22Rv1 (cell line): Measurements from ENCODE around the gene UBL5.

Experiments
- ZFX ChIP-seq: fragments of 450-650 bp; IDR thresholded peaks from 2 replicates; pipeline ENCODE4 v1.6.1; 2017; ENCODE audit warnings: antibody characterized with exemption, borderline replicate concordance
- TF ChIP-seq, protein P1 (sequence below): fragments of 450-650 bp; IDR thresholded peaks from 2 replicates; pipeline ENCODE4 v1.5.1; 2017; ENCODE audit warnings: mild to moderate bottlenecking

DNA sequence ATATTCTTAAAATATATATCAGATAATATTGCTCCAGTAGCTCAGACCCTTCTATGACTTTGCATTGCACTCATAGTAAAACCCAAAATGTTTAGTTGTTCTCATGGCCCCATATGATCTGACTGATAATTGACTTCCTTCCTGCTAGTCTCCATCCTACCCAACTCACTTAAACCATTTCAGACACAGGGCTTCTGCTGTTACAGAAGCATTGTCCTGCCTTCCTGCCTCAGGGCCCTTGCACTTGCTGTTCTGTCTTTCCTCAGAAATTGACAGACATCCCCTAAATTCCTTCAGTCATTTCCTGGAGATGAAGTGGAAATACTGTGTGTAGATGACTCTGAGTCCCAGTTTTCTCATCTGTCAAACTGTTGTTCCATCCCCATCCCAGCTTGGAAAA, 28.6 kb upstream of the UBL5 start:
- TF ChIP-seq, protein P1, sequence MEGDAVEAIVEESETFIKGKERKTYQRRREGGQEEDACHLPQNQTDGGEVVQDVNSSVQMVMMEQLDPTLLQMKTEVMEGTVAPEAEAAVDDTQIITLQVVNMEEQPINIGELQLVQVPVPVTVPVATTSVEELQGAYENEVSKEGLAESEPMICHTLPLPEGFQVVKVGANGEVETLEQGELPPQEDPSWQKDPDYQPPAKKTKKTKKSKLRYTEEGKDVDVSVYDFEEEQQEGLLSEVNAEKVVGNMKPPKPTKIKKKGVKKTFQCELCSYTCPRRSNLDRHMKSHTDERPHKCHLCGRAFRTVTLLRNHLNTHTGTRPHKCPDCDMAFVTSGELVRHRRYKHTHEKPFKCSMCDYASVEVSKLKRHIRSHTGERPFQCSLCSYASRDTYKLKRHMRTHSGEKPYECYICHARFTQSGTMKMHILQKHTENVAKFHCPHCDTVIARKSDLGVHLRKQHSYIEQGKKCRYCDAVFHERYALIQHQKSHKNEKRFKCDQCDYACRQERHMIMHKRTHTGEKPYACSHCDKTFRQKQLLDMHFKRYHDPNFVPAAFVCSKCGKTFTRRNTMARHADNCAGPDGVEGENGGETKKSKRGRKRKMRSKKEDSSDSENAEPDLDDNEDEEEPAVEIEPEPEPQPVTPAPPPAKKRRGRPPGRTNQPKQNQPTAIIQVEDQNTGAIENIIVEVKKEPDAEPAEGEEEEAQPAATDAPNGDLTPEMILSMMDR, result no peak
- no peak for TF ChIP-seq ZFX
